ENCODE results near the gene STARD7. TPM values are rescaled to one million over a fixed set of nuclear protein-coding genes. Genes with fewer than 3 reads are reported as not detected.

Gene STARD7
- total RNA-seq, 1 experiment from 2014 or later, result 119 TPM

GRCh38 chr2:96180521-96180920, 28.1 kb downstream of the STARD7 start:
- intact Hi-C loops (cut with micrococcal nuclease; ENCODE audit: unreplicated experiment), result no loop called here
- Mint-ChIP-seq H3K4me3 (ENCODE audit: low read depth, unreplicated experiment) (no peak overlapping the region), H3K27ac (ENCODE audit: unreplicated experiment) (no peak overlapping the region), H3K4me1 (ENCODE audit: low read depth, unreplicated experiment) (no peaks in the 10 kb centered on the region), H3K27me3 (ENCODE audit: unreplicated experiment) (peaks cover 14% of the 10 kb centered on the region), H3K9me3 (ENCODE audit: low read depth, unreplicated experiment) (no peaks in the 10 kb centered on the region), H3K36me3 (ENCODE audit: insufficient read depth, unreplicated experiment) (peaks cover 11% of the 10 kb centered on the region)
- CTCF ChIA-PET, result interaction anchor here (0.9 kb wide), 1 partner anchor 24 kb away, joined by 3 read pairs; no protein-coding TSS in a partner anchor
- no peak for TF ChIP-seq CTCF (IDR thresholded peaks at IDR 0.05; ENCODE audit: unreplicated experiment)
- DNase-seq, result no peak
- no TSS peak for BruUV-seq (replicated peaks)

GRCh38 chr2:96180002-96180401, 28.6 kb downstream of the STARD7 start:
- intact Hi-C loops (cut with micrococcal nuclease; ENCODE audit: unreplicated experiment), result no loop called here
- no peak for TF ChIP-seq CTCF (IDR thresholded peaks at IDR 0.05; ENCODE audit: unreplicated experiment)
- H3K36me3 Mint-ChIP-seq (ENCODE audit: insufficient read depth, unreplicated experiment), result peaks cover 7% of the 10 kb centered on the region
- H3K4me1 Mint-ChIP-seq (ENCODE audit: low read depth, unreplicated experiment), result no peaks in the 10 kb centered on the region
- no peak overlapping the region for H3K27ac Mint-ChIP-seq (ENCODE audit: unreplicated experiment)
- BruUV-seq (replicated peaks), result no TSS peak
- CTCF ChIA-PET, result interaction anchor here (0.9 kb wide), 1 partner anchor 25 kb away, joined by 3 read pairs; no protein-coding TSS in a partner anchor
- H3K27me3 Mint-ChIP-seq (ENCODE audit: unreplicated experiment), result peaks cover 14% of the 10 kb centered on the region
- no peak overlapping the region for H3K4me3 Mint-ChIP-seq (ENCODE audit: low read depth, unreplicated experiment)
- no peaks in the 10 kb centered on the region for H3K9me3 Mint-ChIP-seq (ENCODE audit: low read depth, unreplicated experiment)
- DNase-seq, result no peak

GRCh38 chr2:96176661-96177060, 32.0 kb downstream of the STARD7 start:
- H3K27ac Mint-ChIP-seq (ENCODE audit: unreplicated experiment), result no peak overlapping the region
- H3K36me3 Mint-ChIP-seq (ENCODE audit: insufficient read depth, unreplicated experiment), result no peaks in the 10 kb centered on the region
- intact Hi-C loops (cut with micrococcal nuclease; ENCODE audit: unreplicated experiment), result loop anchor here (10.0 kb wide), 1 partner anchor 152 kb away; no protein-coding TSS in a partner anchor
- CTCF ChIA-PET, result no interaction called here
- H3K9me3 Mint-ChIP-seq (ENCODE audit: low read depth, unreplicated experiment), result no peaks in the 10 kb centered on the region
- no peak overlapping the region for H3K4me3 Mint-ChIP-seq (ENCODE audit: low read depth, unreplicated experiment)
- peaks cover 14% of the 10 kb centered on the region for H3K27me3 Mint-ChIP-seq (ENCODE audit: unreplicated experiment)
- no peak for DNase-seq
- TF ChIP-seq CTCF (IDR thresholded peaks at IDR 0.05; ENCODE audit: unreplicated experiment), result no peak
- no peaks in the 10 kb centered on the region for H3K4me1 Mint-ChIP-seq (ENCODE audit: low read depth, unreplicated experiment)
- no TSS peak for BruUV-seq (replicated peaks)

GRCh38 chr2:96175951-96176350, 32.7 kb downstream of the STARD7 start:
- DNase-seq, result no peak
- intact Hi-C loops (cut with micrococcal nuclease; ENCODE audit: unreplicated experiment), result loop anchor here (2.0 to 10.0 kb wide), 2 partner anchors 37 to 151 kb away; partner anchors contain the start of gene ASTL
- no peaks in the 10 kb centered on the region for H3K36me3 Mint-ChIP-seq (ENCODE audit: insufficient read depth, unreplicated experiment)
- H3K4me1 Mint-ChIP-seq (ENCODE audit: low read depth, unreplicated experiment), result no peaks in the 10 kb centered on the region
- BruUV-seq (replicated peaks), result no TSS peak
- CTCF ChIA-PET, result interaction anchor here (0.7 kb wide), 1 partner anchor 166 kb away, joined by 4 read pairs; no protein-coding TSS in a partner anchor
- no peak for TF ChIP-seq CTCF (IDR thresholded peaks at IDR 0.05; ENCODE audit: unreplicated experiment)
- peaks cover 14% of the 10 kb centered on the region for H3K27me3 Mint-ChIP-seq (ENCODE audit: unreplicated experiment)
- no peak overlapping the region for H3K27ac Mint-ChIP-seq (ENCODE audit: unreplicated experiment)
- no peak overlapping the region for H3K4me3 Mint-ChIP-seq (ENCODE audit: low read depth, unreplicated experiment)
- no peaks in the 10 kb centered on the region for H3K9me3 Mint-ChIP-seq (ENCODE audit: low read depth, unreplicated experiment)

All from Calu3 (cell line).